HG03064 (cell line): ENCODE results near the gene KIAA0753.
"Not testable (repeated sequence)": the region's sequence is repeated elsewhere in the genome, so short reads cannot be mapped to it uniquely, and the experiment has no call there.

Experiments used
- ATAC-seq: cut with Tn5 transposase; IDR thresholded peaks from one replicate; pipeline ENCODE4 v1.9.1; 2021; ENCODE audit warnings: low read depth; ENCODE audit not compliant: unreplicated experiment

Gene KIAA0753

DNA sequence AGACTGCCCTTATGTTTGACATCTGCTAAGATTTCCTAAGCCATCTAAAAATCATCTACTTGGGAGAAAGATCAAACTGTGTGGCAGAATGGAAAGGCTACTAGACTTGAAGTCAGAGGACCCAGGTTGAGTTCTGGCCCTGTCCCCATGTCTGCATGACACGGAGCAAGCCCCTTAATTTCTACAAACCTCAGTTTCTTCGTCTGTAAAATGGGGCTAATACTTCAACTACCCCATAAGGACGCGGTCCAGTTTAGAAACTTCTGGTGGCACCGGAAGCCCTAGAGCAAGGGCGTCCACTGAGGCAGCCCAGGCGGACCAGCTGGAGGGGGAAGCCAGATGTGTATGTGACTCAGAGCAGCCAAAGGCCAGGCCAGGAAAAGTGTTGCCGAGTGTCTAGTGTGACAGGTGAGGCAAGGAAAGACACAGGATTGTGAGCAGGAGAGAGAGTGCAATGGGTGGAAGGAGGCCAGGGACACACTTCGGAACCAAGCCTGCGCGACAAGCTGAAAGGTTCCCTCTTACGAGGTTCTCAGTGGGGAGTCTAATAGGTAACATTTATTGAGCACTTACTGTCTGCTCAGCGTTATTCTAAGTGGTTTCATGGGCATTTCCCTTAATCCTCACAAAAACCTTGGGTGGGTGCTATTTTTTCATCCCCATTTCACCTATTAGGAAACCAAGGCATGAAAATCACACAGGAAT is 66.4 kb downstream of the KIAA0753 start:
- no peak for ATAC-seq

DNA sequence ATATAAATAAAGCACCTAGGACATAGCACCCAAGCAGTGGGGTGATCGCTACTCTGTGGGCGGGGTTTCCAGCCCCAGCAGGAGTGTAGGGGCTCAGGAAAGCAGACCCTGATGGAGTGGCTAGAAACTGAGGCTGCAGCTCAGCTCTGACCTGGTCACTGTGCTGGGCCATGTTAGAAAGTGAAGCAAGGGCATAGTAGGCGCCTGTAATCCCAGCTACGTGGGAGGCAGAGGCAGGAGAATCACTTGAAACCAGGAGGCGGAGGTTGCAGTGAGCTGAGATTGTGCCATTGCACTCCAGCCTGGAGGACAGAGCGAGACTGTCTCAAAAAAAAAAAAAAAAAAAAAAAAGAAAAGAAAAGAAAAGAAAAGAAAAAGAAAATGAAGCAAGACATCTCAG is 67.0 kb downstream of the KIAA0753 start:
- ATAC-seq = not testable (repeated sequence)

GRCh38 chr17:6572972-6573370 is 67.5 kb downstream of the KIAA0753 start:
- no peak for ATAC-seq

- ATAC-seq = no peak
Measured at GRCh38 chr17:6571452-6571781, 69.1 kb downstream of the KIAA0753 start.

GRCh38 chr17:6570731-6571451 is 69.6 kb downstream of the KIAA0753 start:
- no peak for ATAC-seq

DNA sequence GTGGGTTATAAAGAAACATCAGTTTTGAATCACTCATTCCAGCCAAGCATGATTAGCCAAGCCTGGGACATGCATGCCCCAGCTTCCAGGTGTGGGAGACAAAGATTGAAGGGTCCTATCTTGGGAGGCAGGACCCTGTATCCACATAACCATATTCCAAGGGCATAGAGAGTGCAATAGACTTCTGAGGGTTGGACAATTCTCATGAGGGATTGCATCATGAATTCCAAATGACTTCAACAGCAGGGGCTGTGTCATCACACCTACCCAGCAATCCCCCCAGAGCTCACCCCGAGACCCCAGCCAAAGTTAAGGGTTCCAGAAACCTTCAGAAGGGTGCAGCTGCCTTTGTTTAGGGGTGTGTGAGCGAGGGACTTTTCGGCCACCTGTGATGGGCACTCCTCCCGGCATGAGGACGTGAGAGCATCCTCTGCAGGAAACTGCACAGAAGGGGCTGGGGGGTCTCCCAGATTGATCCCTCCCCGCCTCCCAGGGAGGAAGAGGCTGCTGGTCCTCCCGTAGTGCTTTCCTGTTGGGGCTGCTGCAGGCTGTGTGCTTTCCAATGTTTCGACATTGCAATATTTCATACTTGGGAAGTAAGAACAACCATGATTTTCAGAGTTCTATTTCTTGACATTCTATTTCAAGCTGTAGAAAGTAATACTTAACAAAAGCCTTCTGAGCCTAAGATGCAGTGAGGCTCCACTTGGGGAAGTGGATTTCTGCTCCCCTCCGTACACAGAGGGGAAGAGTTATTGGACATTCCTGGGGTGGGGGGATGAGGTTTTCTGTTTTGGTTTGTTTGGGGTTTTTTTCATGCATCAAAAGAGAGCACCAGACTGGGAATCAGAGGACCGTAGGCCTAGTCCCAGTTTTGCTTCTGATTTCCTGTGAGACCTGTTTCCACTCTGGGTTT is 70.9 kb downstream of the KIAA0753 start:
- ATAC-seq = no peak

- ATAC-seq = no peak
Measured at GRCh38 chr17:6568184-6568758, 72.2 kb downstream of the KIAA0753 start.

GRCh38 chr17:6567528-6568183 is 72.9 kb downstream of the KIAA0753 start:
- no peak for ATAC-seq

- ATAC-seq = no peak
Measured at GRCh38 chr17:6561446-6561845, 79.1 kb downstream of the KIAA0753 start.

GRCh38 chr17:6560496-6560895 is 80.0 kb downstream of the KIAA0753 start:
- no peak for ATAC-seq

GRCh38 chr17:6559753-6560215 is 80.7 kb downstream of the KIAA0753 start:
- ATAC-seq = no peak

DNA sequence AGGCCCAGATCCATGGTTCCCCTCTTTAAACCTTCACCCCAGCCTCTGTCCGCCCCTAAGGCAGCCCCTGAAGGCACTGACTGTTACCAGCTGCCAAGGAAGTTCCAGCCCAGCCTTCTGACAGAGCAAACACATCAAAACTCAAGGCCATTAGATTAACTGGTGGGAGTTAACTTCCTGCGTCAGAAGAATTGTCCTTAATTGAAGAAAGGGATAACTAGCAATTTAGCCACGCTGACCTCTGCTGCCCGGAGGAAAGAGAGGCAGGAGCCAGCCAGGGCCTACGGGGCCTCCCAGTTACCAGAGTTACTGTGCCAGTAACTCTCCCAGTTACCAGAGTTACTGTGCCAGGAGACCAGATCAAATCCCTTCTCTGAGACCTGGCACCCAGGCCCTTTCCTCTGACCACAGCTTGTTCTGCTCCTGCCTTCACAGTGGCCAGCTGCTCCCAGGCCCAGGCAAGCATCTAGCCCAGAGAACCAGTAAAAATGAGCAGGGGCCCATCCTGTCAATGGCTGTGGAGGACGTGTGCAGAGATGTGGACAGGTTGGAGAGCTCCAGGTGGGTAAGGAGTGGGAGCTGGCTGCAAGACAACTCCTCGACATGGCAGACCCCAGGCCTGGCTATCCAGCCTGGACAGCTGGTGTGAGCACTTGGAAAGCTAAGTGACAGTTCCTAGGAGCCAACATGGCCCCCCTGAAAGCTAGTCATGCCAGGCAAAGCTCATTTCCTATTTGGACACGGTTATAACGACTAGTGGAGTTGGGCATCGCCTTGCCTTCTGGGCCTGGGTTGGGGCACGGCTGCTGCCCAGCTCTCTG is 81.4 kb downstream of the KIAA0753 start:
- ATAC-seq = no peak

DNA sequence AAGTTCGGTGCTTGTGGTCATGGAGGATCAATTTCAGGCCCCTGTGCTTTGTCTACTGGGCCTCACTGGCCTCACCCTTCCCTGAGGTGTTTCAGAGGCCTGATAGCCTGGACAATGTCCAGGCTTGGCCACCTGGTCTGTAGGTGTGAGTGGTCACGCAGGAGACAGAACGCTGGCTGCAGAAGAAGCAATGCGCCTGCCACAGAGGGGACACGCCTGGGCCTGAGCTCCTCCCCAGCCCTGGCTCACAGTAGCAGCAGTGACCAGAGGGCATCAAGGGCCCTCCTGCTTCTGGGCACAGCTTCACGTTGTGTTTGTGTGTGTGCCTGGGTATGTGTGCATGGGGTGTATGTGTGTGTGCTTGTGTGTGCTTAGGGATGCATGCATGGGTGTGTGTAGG is 82.2 kb downstream of the KIAA0753 start:
- no peak for ATAC-seq

- ATAC-seq = no peak
Measured at GRCh38 chr17:6557040-6557438, 83.5 kb downstream of the KIAA0753 start.

DNA sequence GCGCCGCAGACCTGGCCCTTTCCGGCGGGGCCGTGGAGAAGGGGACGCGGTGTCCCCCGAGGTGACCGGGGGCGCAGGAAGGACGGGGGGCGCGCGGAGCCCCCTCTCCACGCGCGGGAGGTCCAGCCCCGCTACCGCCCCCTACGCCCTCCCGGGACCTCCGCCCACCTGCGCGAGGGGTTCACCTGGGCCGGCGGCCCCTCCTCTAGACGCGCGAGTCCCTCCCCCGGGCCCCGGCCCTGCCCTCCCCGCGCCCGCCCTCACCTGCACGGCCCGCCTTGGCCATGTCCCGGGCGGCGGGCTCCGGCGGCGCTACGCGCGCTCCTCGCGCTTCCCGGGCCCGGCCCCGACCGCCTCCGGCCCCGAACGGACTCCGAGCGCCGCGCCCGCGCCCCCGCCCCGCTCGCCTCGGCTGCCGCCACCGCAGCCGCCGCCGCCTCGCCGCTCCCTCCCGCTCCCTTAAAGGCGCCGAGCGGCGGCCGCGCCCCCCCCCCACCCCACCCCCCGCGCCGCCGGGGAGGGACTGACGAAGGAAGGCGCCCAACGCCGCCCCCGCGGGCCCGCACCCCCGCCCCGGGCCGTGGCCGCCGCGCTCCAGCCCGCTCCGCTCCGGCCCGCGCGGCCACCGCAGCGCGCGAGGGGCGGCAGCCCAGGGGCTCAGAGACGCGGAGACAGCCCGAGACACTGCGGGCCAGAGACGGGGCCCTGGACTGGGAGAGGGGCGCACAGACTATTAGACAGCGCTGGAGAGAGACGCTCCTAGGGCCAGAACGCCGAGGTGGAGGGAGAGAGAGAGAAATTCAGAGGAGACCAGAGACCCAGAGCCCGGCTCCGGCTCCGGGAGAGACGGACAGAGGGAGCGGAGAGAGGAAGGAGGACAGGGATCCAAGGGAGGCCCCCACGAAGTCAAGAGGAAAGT is 84.1 kb downstream of the KIAA0753 start, which contains the start of gene PITPNM3:
Gene PITPNM3, minus strand, starts transcription at position 435 of the 919 bp plus-strand sequence. Its CDS starts 149 bp downstream, at position 286.
- ATAC-seq = no peak

GRCh38 chr17:6555331-6556120 is 85.0 kb downstream of the KIAA0753 start:
- no peak for ATAC-seq

- ATAC-seq = no peak
Measured at GRCh38 chr17:6554871-6555330, 85.6 kb downstream of the KIAA0753 start.
